ENCODE data around the gene TGFB1I1.
"Not testable (repeated sequence)": the region's sequence is repeated elsewhere in the genome, so short reads cannot be mapped to it uniquely, and the experiment has no call there.

TGFB1I1 gene

GRCh38 chr16:31498493-31498892 is 26.5 kb downstream of the TGFB1I1 start:
- no peaks in the 10 kb centered on the region for H3K27me3 Mint-ChIP-seq
- no peak overlapping the region for H3K27ac Mint-ChIP-seq
- ATAC-seq (ENCODE audit: low read depth) (no peak), DNase-seq (ENCODE audit: low spot score in 2 of 2) (no peak)
- H3K36me3 Mint-ChIP-seq, result peaks cover 20% of the 10 kb centered on the region
- no peak overlapping the region for H3K4me3 Mint-ChIP-seq
- peaks cover 5% of the 10 kb centered on the region for H3K4me1 Mint-ChIP-seq
- H3K9me3 Mint-ChIP-seq, result no peaks in the 10 kb centered on the region

GRCh38 chr16:31499928-31500327 is 28.0 kb downstream of the TGFB1I1 start:
- peaks cover 5% of the 10 kb centered on the region for H3K4me1 Mint-ChIP-seq
- DNase-seq (ENCODE audit: low spot score in 2 of 2), result no peak
- no peaks in the 10 kb centered on the region for H3K9me3 Mint-ChIP-seq
- ATAC-seq (ENCODE audit: low read depth), result no peak
- H3K27me3 Mint-ChIP-seq, result no peaks in the 10 kb centered on the region
- peaks cover 18% of the 10 kb centered on the region for H3K36me3 Mint-ChIP-seq
- H3K27ac Mint-ChIP-seq, result no peak overlapping the region
- H3K4me3 Mint-ChIP-seq, result no peak overlapping the region

GRCh38 chr16:31501226-31501965 is 29.4 kb downstream of the TGFB1I1 start:
- ATAC-seq (ENCODE audit: low read depth) (no peak), DNase-seq (ENCODE audit: low spot score in 2 of 2) (no peak)
- H3K27me3 Mint-ChIP-seq, result no peaks in the 10 kb centered on the region
- H3K4me3 Mint-ChIP-seq, result no peak overlapping the region
- no peak overlapping the region for H3K27ac Mint-ChIP-seq
- no peaks in the 10 kb centered on the region for H3K9me3 Mint-ChIP-seq
- H3K4me1 Mint-ChIP-seq, result peaks cover 10% of the 10 kb centered on the region
- peaks cover 22% of the 10 kb centered on the region for H3K36me3 Mint-ChIP-seq

GRCh38 chr16:31501966-31502348 is 30.0 kb downstream of the TGFB1I1 start:
- DNase-seq (ENCODE audit: low spot score in 2 of 2) (no peak), ATAC-seq (ENCODE audit: low read depth) (no peak)
- Mint-ChIP-seq H3K4me1 (peaks cover 13% of the 10 kb centered on the region), H3K27me3 (no peaks in the 10 kb centered on the region), H3K36me3 (peaks cover 22% of the 10 kb centered on the region), H3K27ac (no peak overlapping the region), H3K9me3 (no peaks in the 10 kb centered on the region), H3K4me3 (no peak overlapping the region)

GRCh38 chr16:31502981-31503380 is 31.0 kb downstream of the TGFB1I1 start:
- Mint-ChIP-seq H3K36me3 (peaks cover 13% of the 10 kb centered on the region), H3K4me3 (no peak overlapping the region), H3K4me1 (peaks cover 20% of the 10 kb centered on the region), H3K9me3 (no peaks in the 10 kb centered on the region), H3K27me3 (no peaks in the 10 kb centered on the region), H3K27ac (no peak overlapping the region)
- DNase-seq (ENCODE audit: low spot score in 2 of 2), result no peak
- ATAC-seq (ENCODE audit: low read depth), result no peak

GRCh38 chr16:31503555-31503954 is 31.6 kb downstream of the TGFB1I1 start:
- not testable (repeated sequence) for DNase-seq (ENCODE audit: low spot score in 2 of 2); ATAC-seq (ENCODE audit: low read depth); H3K4me3 Mint-ChIP-seq; H3K27ac Mint-ChIP-seq; H3K27me3 Mint-ChIP-seq; H3K9me3 Mint-ChIP-seq
- Mint-ChIP-seq H3K4me1 (peaks cover 20% of the 10 kb centered on the region), H3K36me3 (peaks cover 11% of the 10 kb centered on the region)

- ATAC-seq (ENCODE audit: low read depth), result no peak
- Mint-ChIP-seq H3K27ac (no peak overlapping the region), H3K36me3 (peaks cover 6% of the 10 kb centered on the region), H3K4me3 (no peak overlapping the region), H3K9me3 (no peaks in the 10 kb centered on the region), H3K27me3 (no peaks in the 10 kb centered on the region), H3K4me1 (peaks cover 24% of the 10 kb centered on the region)
- DNase-seq (ENCODE audit: low spot score in 2 of 2), result no peak
Measured at GRCh38 chr16:31504159-31504558, 32.2 kb downstream of the TGFB1I1 start.

GRCh38 chr16:31505483-31505882 is 33.5 kb downstream of the TGFB1I1 start:
- H3K27me3 Mint-ChIP-seq, result no peaks in the 10 kb centered on the region
- ATAC-seq (ENCODE audit: low read depth), result no peak
- peaks cover 5% of the 10 kb centered on the region for H3K36me3 Mint-ChIP-seq
- no peaks in the 10 kb centered on the region for H3K9me3 Mint-ChIP-seq
- DNase-seq (ENCODE audit: low spot score in 2 of 2), result no peak
- peak overlapping the region; percentile 73 for H3K27ac Mint-ChIP-seq
- H3K4me1 Mint-ChIP-seq, result peaks cover 29% of the 10 kb centered on the region
- H3K4me3 Mint-ChIP-seq, result no peak overlapping the region

- Mint-ChIP-seq H3K9me3 (no peaks in the 10 kb centered on the region), H3K4me1 (peaks cover 29% of the 10 kb centered on the region), H3K27me3 (no peaks in the 10 kb centered on the region), H3K36me3 (peaks cover 4% of the 10 kb centered on the region), H3K4me3 (peak overlapping the region; percentile 91), H3K27ac (peak overlapping the region; percentile 90)
- ATAC-seq (ENCODE audit: low read depth) (peak; percentile 22), DNase-seq (ENCODE audit: low spot score in 2 of 2) (no peak)
Measured at GRCh38 chr16:31507617-31507928, 35.6 kb downstream of the TGFB1I1 start.

GRCh38 chr16:31507929-31508705 is 36.2 kb downstream of the TGFB1I1 start, which contains the start of gene RUSF1:
TSS of gene RUSF1 (minus strand) at chr16:31508391. CDS start at chr16:31508373, 18 bp downstream.
- ATAC-seq (ENCODE audit: low read depth), result peak; percentile 86
- Mint-ChIP-seq H3K36me3 (peaks cover 4% of the 10 kb centered on the region), H3K4me3 (peak within 1 kb of the TSS; percentile 91), H3K9me3 (no peaks in the 10 kb centered on the region), H3K27me3 (no peaks in the 10 kb centered on the region), H3K4me1 (peaks cover 31% of the 10 kb centered on the region), H3K27ac (peak within 1 kb of the TSS; percentile 90)
- DNase-seq (ENCODE audit: low spot score in 2 of 2), result peak; percentile 55 to 63

- Mint-ChIP-seq H3K9me3 (no peaks in the 10 kb centered on the region), H3K36me3 (peaks cover 4% of the 10 kb centered on the region), H3K27ac (peak overlapping the region; percentile 90), H3K27me3 (no peaks in the 10 kb centered on the region), H3K4me1 (peaks cover 31% of the 10 kb centered on the region), H3K4me3 (peak overlapping the region; percentile 91)
- ATAC-seq (ENCODE audit: low read depth), result no peak
- DNase-seq (ENCODE audit: low spot score in 2 of 2), result no peak
Measured at GRCh38 chr16:31508706-31509195, 36.8 kb downstream of the TGFB1I1 start.

- peaks cover 2% of the 10 kb centered on the region for H3K9me3 Mint-ChIP-seq
- H3K4me3 Mint-ChIP-seq, result no peak overlapping the region
- no peak for DNase-seq (ENCODE audit: low spot score in 2 of 2)
- H3K27me3 Mint-ChIP-seq, result peaks cover 3% of the 10 kb centered on the region
- no peak overlapping the region for H3K27ac Mint-ChIP-seq
- H3K4me1 Mint-ChIP-seq, result peaks cover 16% of the 10 kb centered on the region
- ATAC-seq (ENCODE audit: low read depth), result no peak
- H3K36me3 Mint-ChIP-seq, result peaks cover 4% of the 10 kb centered on the region
Measured at GRCh38 chr16:31513126-31513525, 41.2 kb downstream of the TGFB1I1 start.

GRCh38 chr16:31513884-31514283 is 41.9 kb downstream of the TGFB1I1 start:
- H3K36me3 Mint-ChIP-seq, result peaks cover 4% of the 10 kb centered on the region
- ATAC-seq (ENCODE audit: low read depth) (no peak), DNase-seq (ENCODE audit: low spot score in 2 of 2) (no peak)
- H3K4me3 Mint-ChIP-seq, result no peak overlapping the region
- no peak overlapping the region for H3K27ac Mint-ChIP-seq
- peaks cover 2% of the 10 kb centered on the region for H3K9me3 Mint-ChIP-seq
- H3K4me1 Mint-ChIP-seq, result peaks cover 14% of the 10 kb centered on the region
- peaks cover 3% of the 10 kb centered on the region for H3K27me3 Mint-ChIP-seq

- H3K27ac Mint-ChIP-seq, result no peak overlapping the region
- no peak for DNase-seq (ENCODE audit: low spot score in 2 of 2)
Measured at GRCh38 chr16:31517800-31518402, 45.9 kb downstream of the TGFB1I1 start.

More at GRCh38 chr16:31517800-31518402, 45.9 kb downstream of the TGFB1I1 start:
- peaks cover 6% of the 10 kb centered on the region for H3K27me3 Mint-ChIP-seq
- H3K4me1 Mint-ChIP-seq, result no peaks in the 10 kb centered on the region
- ATAC-seq (ENCODE audit: low read depth), result no peak
- no peak overlapping the region for H3K4me3 Mint-ChIP-seq
- H3K36me3 Mint-ChIP-seq, result peaks cover 4% of the 10 kb centered on the region
- peaks cover 2% of the 10 kb centered on the region for H3K9me3 Mint-ChIP-seq
